ENCODE data around the gene RELB.

RELB gene

GRCh38 chr19:44998025-44998424 is 3.2 kb upstream of the RELB start:
- TF ChIP-seq CTCF (IDR thresholded peaks at IDR 0.05), result no peak

GRCh38 chr19:45003485-45003884 is 2.2 kb downstream of the RELB start:
- TF ChIP-seq CTCF (IDR thresholded peaks at IDR 0.05), result no peak

- TF ChIP-seq CTCF (IDR thresholded peaks at IDR 0.05), result no peak
These were observed 4.5 kb downstream of the RELB start for GRCh38 chr19:45005787-45006186.

GRCh38 chr19:45008552-45008951 is 7.3 kb downstream of the RELB start:
- TF ChIP-seq CTCF (IDR thresholded peaks at IDR 0.05), result no peak

GRCh38 chr19:45009625-45010255 is 8.5 kb downstream of the RELB start:
- TF ChIP-seq CTCF (IDR thresholded peaks at IDR 0.05), result no peak

- TF ChIP-seq CTCF (IDR thresholded peaks at IDR 0.05), result no peak
These were observed 9.0 kb downstream of the RELB start for GRCh38 chr19:45010306-45010705.

- no peak for TF ChIP-seq CTCF (IDR thresholded peaks at IDR 0.05)
These were observed 10.7 kb downstream of the RELB start for GRCh38 chr19:45011959-45012358.

Measured in LNCAP (cell line).